ENCODE data around the gene LCOR. TPM values are rescaled to one million over a fixed set of nuclear protein-coding genes. Genes with fewer than 3 reads are reported as not detected.

The LCOR gene
- total and polyA plus RNA-seq, 2 of the 13 experiments (the other 11 are each of a cell fraction or from before 2014, with no cell fraction given): 12.4 to 23.7 TPM

DNA sequence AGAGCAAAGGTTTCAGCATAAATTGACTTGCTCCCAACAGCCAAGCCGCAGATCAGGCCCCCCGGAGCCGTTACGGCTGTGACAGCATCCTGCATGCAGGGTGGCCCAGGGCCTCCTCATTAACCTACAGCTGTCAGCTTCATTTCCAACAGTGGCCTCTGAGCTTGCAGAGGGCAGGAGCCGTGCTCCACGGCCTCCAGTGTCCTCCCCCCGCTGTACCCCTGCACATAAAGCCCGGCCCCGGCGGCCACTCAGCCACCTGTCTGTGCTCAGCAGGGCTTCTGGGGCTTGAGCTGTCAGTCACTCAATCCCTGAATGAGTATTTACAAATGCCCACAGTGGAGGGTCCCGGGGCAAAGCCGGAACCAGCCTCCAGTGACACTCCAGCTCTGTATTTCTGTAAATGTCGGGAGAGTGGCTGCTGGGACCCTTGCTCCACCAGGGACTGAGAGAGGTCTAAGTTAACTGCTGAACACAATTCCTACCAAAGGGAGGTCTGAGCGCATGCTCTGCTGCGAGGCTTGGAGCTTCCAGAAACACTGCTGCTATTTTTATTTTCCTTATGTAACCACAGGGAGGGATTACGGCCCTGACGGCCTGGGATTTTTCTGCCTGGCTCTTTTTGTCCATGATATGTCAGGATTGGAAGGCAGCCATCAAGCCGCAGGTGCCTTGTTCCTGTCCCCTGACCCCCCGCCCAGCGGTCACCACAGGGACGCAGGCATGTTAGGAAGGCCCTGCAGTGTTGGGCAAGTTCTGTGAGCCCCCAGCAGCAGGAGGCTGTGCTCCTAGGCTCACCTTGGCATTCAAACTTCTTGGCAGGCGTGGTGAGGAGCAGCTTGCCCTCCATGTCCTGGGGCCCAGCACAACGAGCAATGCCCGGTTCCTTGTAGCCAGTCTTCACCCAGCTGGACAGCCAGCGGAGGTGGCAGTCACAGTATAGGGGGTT, 188.6 kb downstream of the LCOR start (continued):
- TF ChIP-seq, protein P1, sequence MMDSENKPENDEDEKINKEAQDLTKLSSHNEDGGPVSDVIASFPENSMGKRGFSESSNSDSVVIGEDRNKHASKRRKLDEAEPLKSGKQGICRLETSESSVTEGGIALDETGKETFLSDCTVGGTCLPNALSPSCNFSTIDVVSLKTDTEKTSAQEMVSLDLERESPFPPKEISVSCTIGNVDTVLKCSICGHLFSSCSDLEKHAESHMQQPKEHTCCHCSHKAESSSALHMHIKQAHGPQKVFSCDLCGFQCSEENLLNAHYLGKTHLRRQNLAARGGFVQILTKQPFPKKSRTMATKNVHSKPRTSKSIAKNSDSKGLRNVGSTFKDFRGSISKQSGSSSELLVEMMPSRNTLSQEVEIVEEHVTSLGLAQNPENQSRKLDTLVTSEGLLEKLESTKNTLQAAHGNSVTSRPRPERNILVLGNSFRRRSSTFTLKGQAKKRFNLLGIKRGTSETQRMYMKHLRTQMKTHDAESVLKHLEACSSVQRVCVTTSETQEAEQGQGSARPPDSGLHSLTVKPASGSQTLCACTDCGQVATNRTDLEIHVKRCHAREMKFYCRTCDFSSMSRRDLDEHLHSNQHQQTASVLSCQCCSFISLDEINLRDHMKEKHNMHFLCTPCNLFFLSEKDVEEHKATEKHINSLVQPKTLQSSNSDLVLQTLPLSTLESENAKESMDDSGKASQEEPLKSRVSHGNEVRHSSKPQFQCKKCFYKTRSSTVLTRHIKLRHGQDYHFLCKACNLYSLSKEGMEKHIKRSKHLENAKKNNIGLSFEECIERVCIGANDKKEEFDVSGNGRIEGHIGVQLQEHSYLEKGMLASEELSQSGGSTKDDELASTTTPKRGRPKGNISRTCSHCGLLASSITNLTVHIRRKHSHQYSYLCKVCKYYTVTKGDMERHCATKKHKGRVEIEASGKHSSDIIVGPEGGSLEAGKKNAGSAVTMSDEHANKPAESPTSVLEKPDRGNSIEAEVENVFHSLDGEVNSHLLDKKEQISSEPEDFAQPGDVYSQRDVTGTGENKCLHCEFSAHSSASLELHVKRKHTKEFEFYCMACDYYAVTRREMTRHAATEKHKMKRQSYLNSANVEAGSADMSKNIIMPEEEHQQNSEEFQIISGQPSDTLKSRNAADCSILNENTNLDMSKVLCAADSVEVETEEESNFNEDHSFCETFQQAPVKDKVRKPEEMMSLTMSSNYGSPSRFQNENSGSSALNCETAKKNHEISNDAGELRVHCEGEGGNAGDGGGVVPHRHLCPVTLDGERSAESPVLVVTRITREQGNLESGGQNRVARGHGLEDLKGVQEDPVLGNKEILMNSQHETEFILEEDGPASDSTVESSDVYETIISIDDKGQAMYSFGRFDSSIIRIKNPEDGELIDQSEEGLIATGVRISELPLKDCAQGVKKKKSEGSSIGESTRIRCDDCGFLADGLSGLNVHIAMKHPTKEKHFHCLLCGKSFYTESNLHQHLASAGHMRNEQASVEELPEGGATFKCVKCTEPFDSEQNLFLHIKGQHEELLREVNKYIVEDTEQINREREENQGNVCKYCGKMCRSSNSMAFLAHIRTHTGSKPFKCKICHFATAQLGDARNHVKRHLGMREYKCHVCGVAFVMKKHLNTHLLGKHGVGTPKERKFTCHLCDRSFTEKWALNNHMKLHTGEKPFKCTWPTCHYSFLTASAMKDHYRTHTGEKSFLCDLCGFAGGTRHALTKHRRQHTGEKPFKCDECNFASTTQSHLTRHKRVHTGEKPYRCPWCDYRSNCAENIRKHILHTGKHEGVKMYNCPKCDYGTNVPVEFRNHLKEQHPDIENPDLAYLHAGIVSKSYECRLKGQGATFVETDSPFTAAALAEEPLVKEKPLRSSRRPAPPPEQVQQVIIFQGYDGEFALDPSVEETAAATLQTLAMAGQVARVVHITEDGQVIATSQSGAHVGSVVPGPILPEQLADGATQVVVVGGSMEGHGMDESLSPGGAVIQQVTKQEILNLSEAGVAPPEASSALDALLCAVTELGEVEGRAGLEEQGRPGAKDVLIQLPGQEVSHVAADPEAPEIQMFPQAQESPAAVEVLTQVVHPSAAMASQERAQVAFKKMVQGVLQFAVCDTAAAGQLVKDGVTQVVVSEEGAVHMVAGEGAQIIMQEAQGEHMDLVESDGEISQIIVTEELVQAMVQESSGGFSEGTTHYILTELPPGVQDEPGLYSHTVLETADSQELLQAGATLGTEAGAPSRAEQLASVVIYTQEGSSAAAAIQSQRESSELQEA (CRISPR knock-in tag; IDR thresholded peaks at IDR 0.05; ENCODE audit: not compliant biosample characterization): no peak
- TF ChIP-seq ZNF317 (CRISPR knock-in tag; IDR thresholded peaks at IDR 0.05) (no peak), ISL2 (CRISPR knock-in tag; IDR thresholded peaks at IDR 0.05) (no peak), FOXP1 (IDR thresholded peaks at IDR 0.05) (no peak), FOXP1 (CRISPR knock-in tag; IDR thresholded peaks at IDR 0.05) (no peak), SYNCRIP (IDR thresholded peaks at IDR 0.05; ENCODE audit: insufficient read depth, low read depth, low read length) (no peak), MED1 (CRISPR knock-in tag; IDR thresholded peaks at IDR 0.05) (no peak), ZNF17 (CRISPR knock-in tag; IDR thresholded peaks at IDR 0.05) (no peak), SRF (IDR thresholded peaks at IDR 0.05; ENCODE audit: low read depth, low read length) (no peak), TBX3 (IDR thresholded peaks at IDR 0.05; ENCODE audit: borderline replicate concordance) (no peak), KLF15 (CRISPR knock-in tag; IDR thresholded peaks at IDR 0.05; ENCODE audit: borderline replicate concordance) (no peak), ZNF580 (CRISPR knock-in tag; IDR thresholded peaks at IDR 0.05; ENCODE audit: borderline replicate concordance, low read depth) (no peak), DZIP1 (CRISPR knock-in tag; IDR thresholded peaks at IDR 0.05) (no peak), BRCA1 (CRISPR knock-in tag; IDR thresholded peaks at IDR 0.05) (no peak), ZNF264 (CRISPR knock-in tag; IDR thresholded peaks at IDR 0.05) (no peak), NCOR1 (IDR thresholded peaks at IDR 0.05; ENCODE audit: borderline replicate concordance, low read length) (no peak)
